Measurements from ENCODE around the gene NUP205. TPM values are rescaled to one million over a fixed set of nuclear protein-coding genes. Genes with fewer than 3 reads are reported as not detected.
"Not testable (repeated sequence)": the region's sequence is repeated elsewhere in the genome, so short reads cannot be mapped to it uniquely, and the experiment has no call there.

Gene NUP205
- total RNA-seq, 1 donor from 2014 or later = 148 TPM

DNA sequence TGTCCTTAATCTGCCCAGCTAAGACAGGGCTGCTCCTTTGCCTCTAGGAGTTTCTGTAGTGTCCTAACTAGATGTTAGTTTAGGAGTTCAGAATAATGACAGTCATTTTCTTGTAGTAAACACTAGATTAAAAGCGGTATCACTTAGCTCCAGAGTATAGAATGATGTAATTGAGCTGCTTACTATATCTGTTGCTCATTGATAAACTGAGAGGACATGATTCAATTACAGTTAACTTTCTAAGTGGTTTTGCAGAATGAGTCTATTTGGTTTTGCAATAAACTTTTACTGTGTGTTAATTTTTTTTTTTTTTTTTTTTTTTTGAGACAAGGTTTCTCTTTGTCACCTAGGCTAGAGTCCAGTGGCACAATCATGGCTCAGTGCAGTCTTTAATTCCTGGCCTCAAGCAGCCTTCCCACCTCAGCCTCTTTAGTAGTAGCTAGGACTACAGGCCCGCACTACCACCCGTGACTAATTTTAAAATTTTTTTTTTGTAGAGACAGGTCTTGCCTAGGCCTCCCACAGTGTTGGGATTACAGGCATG is 106.4 kb downstream of the NUP205 start:
- H3K4me3 Mint-ChIP-seq = peak overlapping the region; percentile 96
- peak overlapping the region; percentile 13 for H3K27ac Mint-ChIP-seq (ENCODE audit: unreplicated experiment)
- H3K4me1 Mint-ChIP-seq = peaks cover 37% of the 10 kb centered on the region

GRCh38 chr7:135665042-135665441 is 107.3 kb downstream of the NUP205 start:
- H3K27ac Mint-ChIP-seq (ENCODE audit: unreplicated experiment) = no peak overlapping the region
- peak overlapping the region; percentile 75 for H3K4me3 Mint-ChIP-seq
- DNase-seq (ENCODE audit: low read depth, low spot score) = no peak
- peaks cover 37% of the 10 kb centered on the region for H3K4me1 Mint-ChIP-seq
- H3K9me3 Mint-ChIP-seq = peaks cover 3% of the 10 kb centered on the region
- TF ChIP-seq CTCF (conservative IDR thresholded peaks at IDR 0.05) = no peak
- peaks cover 9% of the 10 kb centered on the region for H3K36me3 Mint-ChIP-seq (ENCODE audit: low read depth)
- no peaks in the 10 kb centered on the region for H3K27me3 Mint-ChIP-seq (ENCODE audit: low read depth)

More for the DNA sequence above, 106.4 kb downstream of the NUP205 start:
- DNase-seq (ENCODE audit: low read depth, low spot score) = no peak
- TF ChIP-seq CTCF (conservative IDR thresholded peaks at IDR 0.05) = no peak
- Mint-ChIP-seq H3K9me3 (peaks cover 3% of the 10 kb centered on the region), H3K27me3 (ENCODE audit: low read depth) (no peaks in the 10 kb centered on the region), H3K36me3 (ENCODE audit: low read depth) (peaks cover 9% of the 10 kb centered on the region)

DNA sequence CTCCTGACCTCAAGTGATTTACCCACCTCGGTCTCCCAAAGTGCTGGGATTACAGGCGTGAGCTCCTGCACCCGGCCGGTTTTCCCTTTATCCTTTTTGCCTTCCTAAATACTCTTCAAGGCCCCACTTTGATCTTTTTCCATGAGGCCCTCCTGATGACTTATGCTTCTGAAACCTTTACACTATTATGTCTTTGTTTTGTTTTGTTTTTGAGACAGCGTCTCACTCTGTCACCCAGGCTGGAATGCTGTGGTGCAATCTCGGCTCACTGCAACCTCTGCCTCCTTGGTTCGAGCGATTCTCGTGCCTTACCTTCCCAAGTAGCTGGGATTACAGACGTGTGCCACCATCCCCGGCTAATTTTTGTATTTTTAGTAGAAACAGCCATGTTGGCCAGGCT is 108.4 kb downstream of the NUP205 start:
- DNase-seq (ENCODE audit: low read depth, low spot score) = no peak
- no peak overlapping the region for H3K27ac Mint-ChIP-seq (ENCODE audit: unreplicated experiment)
- H3K4me1 Mint-ChIP-seq = peaks cover 37% of the 10 kb centered on the region
- H3K27me3 Mint-ChIP-seq (ENCODE audit: low read depth) = no peaks in the 10 kb centered on the region
- peaks cover 3% of the 10 kb centered on the region for H3K9me3 Mint-ChIP-seq
- peak overlapping the region; percentile 75 for H3K4me3 Mint-ChIP-seq
- no peak for TF ChIP-seq CTCF (conservative IDR thresholded peaks at IDR 0.05)
- peaks cover 9% of the 10 kb centered on the region for H3K36me3 Mint-ChIP-seq (ENCODE audit: low read depth)

- no peak for DNase-seq (ENCODE audit: low read depth, low spot score)
- Mint-ChIP-seq H3K36me3 (ENCODE audit: low read depth) (peaks cover 9% of the 10 kb centered on the region), H3K4me3 (peak overlapping the region; percentile 75), H3K27ac (ENCODE audit: unreplicated experiment) (no peak overlapping the region), H3K27me3 (ENCODE audit: low read depth) (no peaks in the 10 kb centered on the region), H3K9me3 (peaks cover 3% of the 10 kb centered on the region), H3K4me1 (peaks cover 32% of the 10 kb centered on the region)
- TF ChIP-seq CTCF (conservative IDR thresholded peaks at IDR 0.05) = no peak
Measured at GRCh38 chr7:135666846-135667245, 109.1 kb downstream of the NUP205 start.

GRCh38 chr7:135667626-135668025 is 109.9 kb downstream of the NUP205 start:
- not testable (repeated sequence) for DNase-seq (ENCODE audit: low read depth, low spot score); H3K27ac Mint-ChIP-seq (ENCODE audit: unreplicated experiment); H3K9me3 Mint-ChIP-seq; H3K27me3 Mint-ChIP-seq (ENCODE audit: low read depth); H3K36me3 Mint-ChIP-seq (ENCODE audit: low read depth)
- H3K4me3 Mint-ChIP-seq = peak overlapping the region; percentile 68
- peaks cover 29% of the 10 kb centered on the region for H3K4me1 Mint-ChIP-seq

DNA sequence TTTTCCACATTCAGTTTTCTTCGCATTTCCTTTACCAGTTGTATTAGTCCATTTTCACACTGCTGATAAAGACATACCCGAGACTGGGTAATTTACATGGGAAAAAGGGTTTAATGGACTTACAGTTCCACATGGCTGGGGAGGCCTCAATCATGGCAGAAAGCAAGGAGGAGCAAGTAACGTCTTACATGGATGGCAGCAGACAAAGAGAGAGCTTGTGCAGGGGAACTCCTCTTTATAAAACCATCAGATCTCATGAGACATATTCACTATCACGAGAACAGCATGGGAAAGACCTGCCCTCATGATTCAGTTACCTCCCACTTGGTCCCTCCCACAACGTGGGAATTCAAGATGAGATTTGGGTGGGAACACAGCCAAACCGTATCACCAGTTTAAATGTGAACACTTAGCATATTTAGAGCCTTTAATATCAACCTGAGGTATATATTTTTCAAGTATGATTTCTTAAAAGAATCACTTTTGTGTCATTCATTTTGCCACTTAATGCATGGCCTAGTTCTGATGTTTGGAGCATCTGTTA is 111.2 kb downstream of the NUP205 start:
- not testable (repeated sequence) for H3K27me3 Mint-ChIP-seq (ENCODE audit: low read depth); H3K36me3 Mint-ChIP-seq (ENCODE audit: low read depth); H3K27ac Mint-ChIP-seq (ENCODE audit: unreplicated experiment); DNase-seq (ENCODE audit: low read depth, low spot score); H3K9me3 Mint-ChIP-seq; H3K4me3 Mint-ChIP-seq
- peaks cover 29% of the 10 kb centered on the region for H3K4me1 Mint-ChIP-seq
